GM18517 (cell line): ENCODE results near the gene GAB2.
"Not testable (repeated sequence)": the region's sequence is repeated elsewhere in the genome, so short reads cannot be mapped to it uniquely, and the experiment has no call there.

Experiments
- ATAC-seq: cut with Tn5 transposase; IDR thresholded peaks from one replicate; pipeline ENCODE4 v1.9.1; 2021; ENCODE audit warnings: mild to moderate bottlenecking, moderate library complexity; ENCODE audit not compliant: unreplicated experiment

Gene GAB2

GRCh38 chr11:78259777-78260487, 157.7 kb downstream of the GAB2 start:
- ATAC-seq = no peak

GRCh38 chr11:78257654-78258053, 160.0 kb downstream of the GAB2 start:
- no peak for ATAC-seq

GRCh38 chr11:78256962-78257361, 160.7 kb downstream of the GAB2 start:
- ATAC-seq = no peak

- ATAC-seq = no peak
These were observed 161.7 kb downstream of the GAB2 start for GRCh38 chr11:78255919-78256318.

- ATAC-seq = no peak
These were observed 163.4 kb downstream of the GAB2 start for GRCh38 chr11:78254268-78254667.

- no peak for ATAC-seq
These were observed 163.8 kb downstream of the GAB2 start for GRCh38 chr11:78253797-78254196.

GRCh38 chr11:78251083-78251775, 166.4 kb downstream of the GAB2 start:
- no peak for ATAC-seq

- no peak for ATAC-seq
These were observed 167.5 kb downstream of the GAB2 start for GRCh38 chr11:78250099-78250498.

- ATAC-seq = no peak
These were observed 168.7 kb downstream of the GAB2 start for GRCh38 chr11:78248903-78249302.

- ATAC-seq = no peak
These were observed 169.4 kb downstream of the GAB2 start for GRCh38 chr11:78248191-78248590.

GRCh38 chr11:78244546-78245255, 172.9 kb downstream of the GAB2 start:
- no peak for ATAC-seq

GRCh38 chr11:78244080-78244479, 173.5 kb downstream of the GAB2 start:
- ATAC-seq = no peak

GRCh38 chr11:78241475-78241874, 176.1 kb downstream of the GAB2 start:
- ATAC-seq = no peak

GRCh38 chr11:78239781-78240180, 177.8 kb downstream of the GAB2 start:
- ATAC-seq = no peak

GRCh38 chr11:78237293-78238046, 180.2 kb downstream of the GAB2 start:
- ATAC-seq = no peak

- no peak for ATAC-seq
These were observed 183.6 kb downstream of the GAB2 start for GRCh38 chr11:78234006-78234405.

- not testable (repeated sequence) for ATAC-seq
These were observed 184.6 kb downstream of the GAB2 start for GRCh38 chr11:78233046-78233445.

GRCh38 chr11:78231962-78232501, 185.6 kb downstream of the GAB2 start:
- no peak for ATAC-seq

- ATAC-seq = no peak
These were observed 187.3 kb downstream of the GAB2 start for GRCh38 chr11:78230161-78230877.

GRCh38 chr11:78229106-78229505, 188.5 kb downstream of the GAB2 start:
- ATAC-seq = no peak
